ENCODE measurements around the gene ZSCAN30. TPM values are rescaled to one million over a fixed set of nuclear protein-coding genes. Genes with fewer than 3 reads are reported as not detected.
A peak's percentile ranks its signal among the peaks of the same experiment; 100 is the strongest.

ZSCAN30 gene
- total RNA-seq, 1 donor from 2014 or later = 30.0 TPM

GRCh38 chr18:35240664-35241447 is 49.2 kb downstream of the ZSCAN30 start, which contains the start of gene ZNF397:
TSS of gene ZNF397 (plus strand) at chr18:35241034. CDS start at chr18:35242471, 1,437 bp downstream.
- Mint-ChIP-seq H3K36me3 (ENCODE audit: low read depth, unreplicated experiment) (peaks cover 21% of the 10 kb centered on the region), H3K4me1 (ENCODE audit: unreplicated experiment) (peaks cover 10% of the 10 kb centered on the region), H3K27me3 (ENCODE audit: unreplicated experiment) (peaks cover 8% of the 10 kb centered on the region), H3K9me3 (ENCODE audit: unreplicated experiment) (no peaks in the 10 kb centered on the region), H3K27ac (ENCODE audit: unreplicated experiment) (peak within 1 kb of the TSS; percentile 99), H3K4me3 (ENCODE audit: unreplicated experiment) (peak within 1 kb of the TSS; percentile 93)
- no peak for TF ChIP-seq CTCF (IDR thresholded peaks at IDR 0.05; ENCODE audit: unreplicated experiment)
- DNase-seq (ENCODE audit: low spot score) = peak; percentile 98

- H3K4me3 Mint-ChIP-seq (ENCODE audit: unreplicated experiment) = no peak overlapping the region
- peak overlapping the region; percentile 84 for H3K27ac Mint-ChIP-seq (ENCODE audit: unreplicated experiment)
- H3K27me3 Mint-ChIP-seq (ENCODE audit: unreplicated experiment) = peaks cover 8% of the 10 kb centered on the region
- no peaks in the 10 kb centered on the region for H3K9me3 Mint-ChIP-seq (ENCODE audit: unreplicated experiment)
- DNase-seq (ENCODE audit: low spot score) = no peak
- H3K4me1 Mint-ChIP-seq (ENCODE audit: unreplicated experiment) = peaks cover 10% of the 10 kb centered on the region
- peaks cover 8% of the 10 kb centered on the region for H3K36me3 Mint-ChIP-seq (ENCODE audit: low read depth, unreplicated experiment)
- no peak for TF ChIP-seq CTCF (IDR thresholded peaks at IDR 0.05; ENCODE audit: unreplicated experiment)
Observed at GRCh38 chr18:35239314-35239713, 50.7 kb downstream of the ZSCAN30 start.

GRCh38 chr18:35236571-35237363 is 53.3 kb downstream of the ZSCAN30 start:
- peaks cover 3% of the 10 kb centered on the region for H3K4me1 Mint-ChIP-seq (ENCODE audit: unreplicated experiment)
- no peak overlapping the region for H3K4me3 Mint-ChIP-seq (ENCODE audit: unreplicated experiment)
- H3K36me3 Mint-ChIP-seq (ENCODE audit: low read depth, unreplicated experiment) = no peaks in the 10 kb centered on the region

GRCh38 chr18:35231052-35231451 is 59.0 kb downstream of the ZSCAN30 start:
- no peaks in the 10 kb centered on the region for H3K9me3 Mint-ChIP-seq (ENCODE audit: unreplicated experiment)
- H3K4me1 Mint-ChIP-seq (ENCODE audit: unreplicated experiment) = peaks cover 10% of the 10 kb centered on the region
- H3K4me3 Mint-ChIP-seq (ENCODE audit: unreplicated experiment) = no peak overlapping the region
- no peaks in the 10 kb centered on the region for H3K27me3 Mint-ChIP-seq (ENCODE audit: unreplicated experiment)
- H3K36me3 Mint-ChIP-seq (ENCODE audit: low read depth, unreplicated experiment) = no peaks in the 10 kb centered on the region
- peak overlapping the region; percentile 81 for H3K27ac Mint-ChIP-seq (ENCODE audit: unreplicated experiment)
- peak; percentile 92 for TF ChIP-seq CTCF (IDR thresholded peaks at IDR 0.05; ENCODE audit: unreplicated experiment)
- DNase-seq (ENCODE audit: low spot score) = peak; percentile 82

More at GRCh38 chr18:35236571-35237363, 53.3 kb downstream of the ZSCAN30 start:
- Mint-ChIP-seq H3K27me3 (ENCODE audit: unreplicated experiment) (peaks cover 8% of the 10 kb centered on the region), H3K27ac (ENCODE audit: unreplicated experiment) (no peak overlapping the region), H3K9me3 (ENCODE audit: unreplicated experiment) (no peaks in the 10 kb centered on the region)
- no peak for TF ChIP-seq CTCF (IDR thresholded peaks at IDR 0.05; ENCODE audit: unreplicated experiment)
- DNase-seq (ENCODE audit: low spot score) = no peak

Measured in endothelial cell (in vitro differentiated cells).